ENCODE data around the gene PSPH.

DNA sequence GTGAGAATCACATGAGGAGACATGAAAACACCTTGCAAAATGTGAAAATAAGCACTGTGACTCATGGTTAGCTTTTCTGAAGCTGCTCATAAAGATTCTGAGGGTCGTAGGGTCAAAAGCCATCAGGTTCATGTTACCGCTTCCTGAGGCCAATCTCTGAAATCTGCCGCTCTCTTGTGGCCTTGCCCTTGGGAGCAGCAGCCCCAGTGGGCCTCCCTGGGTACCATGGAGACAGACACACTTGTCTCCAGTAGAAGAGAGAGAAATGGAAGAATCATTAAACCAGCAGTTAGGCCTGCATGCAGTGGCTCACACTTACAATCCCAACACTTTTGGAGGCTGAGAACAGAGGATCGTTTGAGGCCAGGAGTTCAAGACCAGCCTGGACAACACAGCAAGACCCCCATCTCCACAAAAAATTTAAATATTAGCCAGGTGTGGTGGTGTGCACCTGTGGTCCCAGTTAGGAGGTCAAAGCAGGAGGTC is 44.0 kb downstream of the PSPH start:
- TF ChIP-seq, protein P1, sequence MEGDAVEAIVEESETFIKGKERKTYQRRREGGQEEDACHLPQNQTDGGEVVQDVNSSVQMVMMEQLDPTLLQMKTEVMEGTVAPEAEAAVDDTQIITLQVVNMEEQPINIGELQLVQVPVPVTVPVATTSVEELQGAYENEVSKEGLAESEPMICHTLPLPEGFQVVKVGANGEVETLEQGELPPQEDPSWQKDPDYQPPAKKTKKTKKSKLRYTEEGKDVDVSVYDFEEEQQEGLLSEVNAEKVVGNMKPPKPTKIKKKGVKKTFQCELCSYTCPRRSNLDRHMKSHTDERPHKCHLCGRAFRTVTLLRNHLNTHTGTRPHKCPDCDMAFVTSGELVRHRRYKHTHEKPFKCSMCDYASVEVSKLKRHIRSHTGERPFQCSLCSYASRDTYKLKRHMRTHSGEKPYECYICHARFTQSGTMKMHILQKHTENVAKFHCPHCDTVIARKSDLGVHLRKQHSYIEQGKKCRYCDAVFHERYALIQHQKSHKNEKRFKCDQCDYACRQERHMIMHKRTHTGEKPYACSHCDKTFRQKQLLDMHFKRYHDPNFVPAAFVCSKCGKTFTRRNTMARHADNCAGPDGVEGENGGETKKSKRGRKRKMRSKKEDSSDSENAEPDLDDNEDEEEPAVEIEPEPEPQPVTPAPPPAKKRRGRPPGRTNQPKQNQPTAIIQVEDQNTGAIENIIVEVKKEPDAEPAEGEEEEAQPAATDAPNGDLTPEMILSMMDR (IDR thresholded peaks at IDR 0.05): no peak
- TF ChIP-seq POLR2A (IDR thresholded peaks at IDR 0.05): no peak
